Liver (tissue), 3 donors: ENCODE data around the gene SLIT3.

Experiments used
- CTCF ChIP-seq: fragments of 150-350 bp; IDR thresholded peaks from 2 replicates; pipeline ENCODE4 v1.5.1; 2017; ENCODE audit warnings: improper control_type of control experiment, low read depth, low read length; ENCODE audit not compliant: missing input control
- EGR1 ChIP-seq, 2 donors: IDR thresholded peaks; 2 replicates each; pipeline ENCODE4 v1.6.1; 2016 to 2018; ENCODE audit warnings: antibody characterized with exemption in 2 of 2, low read depth in 2 of 2
- GABPA ChIP-seq, 2 donors: IDR thresholded peaks in 1 of 2; conservative IDR thresholded peaks in 1 of 2; 2 replicates each; pipeline ENCODE4 v1.6.1; 2016; ENCODE audit warnings: antibody characterized with exemption in 2 of 2, mild to moderate bottlenecking in 1 of 2, moderate library complexity in 1 of 2
- MAX ChIP-seq: IDR thresholded peaks from 2 replicates; pipeline ENCODE4 v1.6.1; 2016; ENCODE audit warnings: antibody characterized with exemption
- RAD21 ChIP-seq, 2 donors: IDR thresholded peaks; 2 replicates each; pipeline ENCODE4 v1.6.1; 2016; ENCODE audit warnings: antibody characterized with exemption in 2 of 2, mild to moderate bottlenecking in 2 of 2
- SP1 ChIP-seq: IDR thresholded peaks from 2 replicates; pipeline ENCODE4 v1.6.1; 2018; ENCODE audit warnings: antibody characterized with exemption, mild to moderate bottlenecking
- TAF1 ChIP-seq: conservative IDR thresholded peaks from 2 replicates; pipeline ENCODE4 v1.6.1; 2016; ENCODE audit warnings: antibody characterized with exemption, mild to moderate bottlenecking
- YY1 ChIP-seq: IDR thresholded peaks from 2 replicates; pipeline ENCODE4 v1.6.1; 2016; ENCODE audit warnings: antibody characterized with exemption, mild to moderate bottlenecking
- TF ChIP-seq, protein P1 (sequence below): IDR thresholded peaks from 2 replicates; pipeline ENCODE4 v1.6.1; 2016; ENCODE audit warnings: antibody characterized with exemption
- donor health status: healthy.
- donor health status: healthy.

GRCh38 chr5:168740811-168741213 lies 560.1 kb downstream of the SLIT3 start:
- TF ChIP-seq GABPA (IDR thresholded peaks at IDR 0.05 in 1 of 2, conservative IDR thresholded peaks at IDR 0.05 in 1 of 2): no peak
- no peak for TF ChIP-seq MAX
- no peak for TF ChIP-seq CTCF
- TF ChIP-seq, protein P1, sequence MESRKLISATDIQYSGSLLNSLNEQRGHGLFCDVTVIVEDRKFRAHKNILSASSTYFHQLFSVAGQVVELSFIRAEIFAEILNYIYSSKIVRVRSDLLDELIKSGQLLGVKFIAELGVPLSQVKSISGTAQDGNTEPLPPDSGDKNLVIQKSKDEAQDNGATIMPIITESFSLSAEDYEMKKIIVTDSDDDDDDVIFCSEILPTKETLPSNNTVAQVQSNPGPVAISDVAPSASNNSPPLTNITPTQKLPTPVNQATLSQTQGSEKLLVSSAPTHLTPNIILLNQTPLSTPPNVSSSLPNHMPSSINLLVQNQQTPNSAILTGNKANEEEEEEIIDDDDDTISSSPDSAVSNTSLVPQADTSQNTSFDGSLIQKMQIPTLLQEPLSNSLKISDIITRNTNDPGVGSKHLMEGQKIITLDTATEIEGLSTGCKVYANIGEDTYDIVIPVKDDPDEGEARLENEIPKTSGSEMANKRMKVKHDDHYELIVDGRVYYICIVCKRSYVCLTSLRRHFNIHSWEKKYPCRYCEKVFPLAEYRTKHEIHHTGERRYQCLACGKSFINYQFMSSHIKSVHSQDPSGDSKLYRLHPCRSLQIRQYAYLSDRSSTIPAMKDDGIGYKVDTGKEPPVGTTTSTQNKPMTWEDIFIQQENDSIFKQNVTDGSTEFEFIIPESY: no peak
- TF ChIP-seq YY1: no peak
- no peak for TF ChIP-seq RAD21 (IDR thresholded peaks at IDR 0.05)
- TF ChIP-seq TAF1: no peak
- TF ChIP-seq EGR1 (IDR thresholded peaks at IDR 0.05; ENCODE audit: low read depth in 2 of 2): no peak
- TF ChIP-seq SP1: no peak
